GM19463 (cell line): ENCODE results near the gene CDKL2.

Experiments
- ATAC-seq: cut with Tn5 transposase; IDR thresholded peaks from one replicate; pipeline ENCODE4 v1.9.1; 2021; ENCODE audit warnings: mild to moderate bottlenecking, moderate library complexity; ENCODE audit not compliant: unreplicated experiment

CDKL2 gene

DNA sequence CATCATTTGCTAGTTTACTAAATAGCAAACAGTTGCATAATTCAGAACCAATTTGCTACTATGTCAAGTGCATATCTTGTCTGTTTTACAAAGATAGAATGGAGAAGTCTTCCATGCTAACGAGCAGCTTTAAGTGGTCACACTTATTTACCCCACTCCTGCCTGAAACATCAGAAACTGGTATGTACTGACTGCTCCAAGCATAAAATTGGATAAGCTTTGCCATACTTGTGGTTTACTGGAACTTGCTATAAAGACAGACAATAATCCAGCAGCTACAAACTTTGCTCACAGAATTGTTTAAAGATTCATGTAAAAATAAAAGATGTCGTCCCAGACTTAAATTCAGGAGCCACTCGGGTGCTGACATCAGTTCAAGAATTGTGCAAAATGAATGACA, 13.3 kb upstream of the CDKL2 start:
- ATAC-seq: no peak

- ATAC-seq: no peak
Measured at GRCh38 chr4:75639124-75639695, 8.9 kb upstream of the CDKL2 start.

DNA sequence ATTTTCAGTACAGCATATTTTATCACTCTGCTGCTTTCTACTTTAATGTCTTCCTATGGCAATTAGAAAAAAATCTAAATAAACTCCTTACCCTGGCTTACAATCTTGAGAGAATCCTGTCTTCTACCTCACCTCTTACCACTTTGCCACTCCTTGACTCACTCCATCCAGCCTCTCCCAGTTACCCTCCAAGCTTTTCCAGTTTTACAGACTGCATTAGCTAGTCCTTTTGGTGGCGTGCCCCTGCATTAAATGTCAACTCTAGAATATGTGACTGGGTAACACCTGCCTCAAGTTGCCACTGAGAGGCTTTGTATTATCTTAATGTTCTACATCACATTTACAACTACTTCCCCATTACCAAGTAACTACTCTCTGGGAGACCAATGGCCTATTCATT, 7.5 kb upstream of the CDKL2 start:
- no peak for ATAC-seq

GRCh38 chr4:75637176-75637575, 6.8 kb upstream of the CDKL2 start:
- no peak for ATAC-seq

DNA sequence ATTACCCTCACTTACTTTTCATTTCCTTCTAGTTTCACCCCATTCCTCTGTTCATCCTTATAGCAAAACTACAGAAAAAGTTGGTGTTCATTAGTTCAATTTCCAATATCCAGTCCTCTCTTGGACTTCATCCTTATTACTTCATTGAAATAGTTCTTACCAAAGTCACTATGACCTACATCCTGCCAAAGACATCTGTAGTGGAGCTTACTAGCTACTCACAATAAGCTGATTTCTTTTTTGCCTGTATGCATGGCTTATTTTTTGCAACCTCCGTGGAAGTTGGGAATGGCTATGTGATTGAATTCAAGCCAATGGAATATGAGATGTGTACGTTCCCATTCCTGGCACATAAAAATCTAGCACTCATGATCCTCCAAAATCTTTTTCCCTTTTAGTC, 4.6 kb upstream of the CDKL2 start:
- no peak for ATAC-seq

GRCh38 chr4:75634281-75634680, 4.0 kb upstream of the CDKL2 start:
- no peak for ATAC-seq

DNA sequence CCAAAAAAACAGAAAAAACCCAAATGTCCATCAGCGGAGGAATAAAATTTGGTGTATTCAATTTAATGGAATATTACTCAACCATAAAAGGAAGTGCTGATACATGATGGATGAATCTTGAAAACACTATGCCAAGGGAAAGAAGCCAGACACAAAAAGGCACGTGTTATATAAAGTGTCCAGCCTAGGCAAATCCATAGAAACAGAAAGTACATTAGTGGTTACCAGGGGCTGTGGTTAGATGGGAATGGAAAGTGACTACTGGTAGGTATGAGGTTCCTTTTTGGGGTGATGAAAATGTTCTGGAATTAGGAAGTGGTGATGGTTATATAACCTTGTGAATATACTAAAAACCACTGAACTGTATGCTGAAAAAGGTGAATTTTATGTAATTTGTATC, 3.5 kb upstream of the CDKL2 start:
- no peak for ATAC-seq

GRCh38 chr4:75630937-75631329, 605 bp upstream of the CDKL2 start:
- no peak for ATAC-seq

- ATAC-seq: no peak
Measured at GRCh38 chr4:75629239-75629638, 1.1 kb downstream of the CDKL2 start.

DNA sequence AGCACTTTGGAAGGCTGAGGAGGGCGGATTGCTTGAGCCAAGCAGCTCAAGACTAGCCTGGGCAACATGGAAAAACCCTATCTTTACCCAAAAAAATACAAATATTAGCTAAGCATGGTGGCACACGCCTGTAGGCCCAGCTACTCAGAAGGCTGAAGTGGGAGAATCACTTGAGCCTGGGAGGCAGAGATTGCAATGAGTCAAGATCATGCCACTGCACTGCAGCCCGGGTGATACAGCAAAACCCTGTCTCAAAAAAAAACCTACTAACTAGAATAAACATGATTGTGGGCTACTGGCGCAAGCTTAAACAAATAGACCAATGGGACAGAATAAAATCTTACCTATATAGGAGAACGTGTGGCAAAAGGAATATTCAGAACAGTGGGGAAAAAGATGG, 7.3 kb downstream of the CDKL2 start:
- no peak for ATAC-seq

GRCh38 chr4:75621715-75622114, 8.6 kb downstream of the CDKL2 start:
- no peak for ATAC-seq

DNA sequence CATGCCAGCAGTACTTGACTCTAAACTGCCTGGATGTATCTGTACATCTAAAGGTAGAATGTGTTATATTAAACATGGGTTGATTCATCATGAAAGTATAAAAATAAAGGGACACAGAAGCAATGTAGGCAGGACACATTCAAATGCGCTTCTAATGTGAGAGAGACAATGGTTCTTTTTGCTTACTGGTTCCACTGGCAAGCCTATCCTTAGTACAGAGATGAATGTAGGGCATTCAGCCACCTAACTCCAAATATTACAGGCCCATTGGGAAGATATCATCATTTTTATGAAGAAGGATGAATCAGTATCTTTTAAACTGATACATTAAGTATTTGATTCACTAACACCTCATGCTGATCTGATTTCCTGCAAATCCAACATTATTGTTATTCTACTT, 18.0 kb downstream of the CDKL2 start:
- ATAC-seq: no peak

DNA sequence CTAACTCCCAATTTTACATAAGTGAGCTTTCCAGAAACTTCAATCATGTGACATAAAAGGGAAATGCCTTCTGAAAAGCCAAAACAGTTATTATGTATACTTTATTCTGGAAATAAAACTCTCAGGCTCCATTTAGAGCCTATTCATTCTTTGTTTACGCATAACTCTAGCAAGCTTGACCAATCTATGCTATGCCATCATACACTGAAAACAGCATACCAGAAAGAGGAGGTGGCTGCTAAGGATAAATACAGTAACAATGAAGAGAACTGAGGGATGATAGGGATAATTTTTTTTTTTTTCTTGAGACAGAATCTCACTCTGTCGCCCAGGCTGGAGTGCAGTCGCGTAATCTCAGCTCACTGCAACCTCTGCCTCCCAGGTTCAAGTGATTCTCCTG, 24.4 kb downstream of the CDKL2 start:
- no peak for ATAC-seq

DNA sequence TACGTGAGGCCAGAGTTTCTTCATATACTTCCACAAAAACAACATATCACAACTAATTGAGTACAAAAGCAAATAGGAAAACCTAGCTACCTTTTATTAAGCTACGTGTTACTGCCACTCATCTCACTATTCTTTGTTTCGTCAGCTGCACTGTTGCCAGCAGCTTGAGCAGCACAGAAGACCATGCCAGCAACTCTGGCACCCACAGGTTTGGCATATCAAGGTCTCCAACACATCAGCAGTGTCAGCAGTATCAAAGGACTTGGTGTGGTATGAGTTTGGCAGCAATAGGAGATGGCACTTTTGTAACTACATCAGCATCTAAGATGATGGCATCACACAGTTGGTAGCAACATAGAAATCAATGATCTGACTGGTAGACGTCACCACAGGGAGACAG, 30.7 kb downstream of the CDKL2 start:
- no peak for ATAC-seq

DNA sequence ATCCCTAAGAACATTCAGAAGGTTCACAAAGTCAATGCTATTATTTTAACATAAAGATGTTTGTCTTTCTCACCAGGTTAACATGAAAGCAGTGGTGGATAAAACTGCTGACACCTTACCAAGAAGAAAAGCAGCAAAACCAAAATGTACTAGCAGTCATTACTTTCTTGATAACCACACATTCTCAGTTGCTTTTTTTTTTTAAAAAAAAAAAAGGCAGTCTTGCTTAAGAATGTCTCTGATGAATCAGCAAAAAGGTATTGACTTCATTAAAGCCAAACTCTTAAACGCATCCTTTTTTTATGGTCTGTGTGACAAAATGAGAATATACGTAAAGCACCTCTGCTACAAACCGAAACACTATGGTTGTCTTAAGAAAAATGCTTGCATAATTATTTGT, 31.9 kb downstream of the CDKL2 start:
- ATAC-seq: no peak

GRCh38 chr4:75596061-75596460, 34.3 kb downstream of the CDKL2 start:
- no peak for ATAC-seq

DNA sequence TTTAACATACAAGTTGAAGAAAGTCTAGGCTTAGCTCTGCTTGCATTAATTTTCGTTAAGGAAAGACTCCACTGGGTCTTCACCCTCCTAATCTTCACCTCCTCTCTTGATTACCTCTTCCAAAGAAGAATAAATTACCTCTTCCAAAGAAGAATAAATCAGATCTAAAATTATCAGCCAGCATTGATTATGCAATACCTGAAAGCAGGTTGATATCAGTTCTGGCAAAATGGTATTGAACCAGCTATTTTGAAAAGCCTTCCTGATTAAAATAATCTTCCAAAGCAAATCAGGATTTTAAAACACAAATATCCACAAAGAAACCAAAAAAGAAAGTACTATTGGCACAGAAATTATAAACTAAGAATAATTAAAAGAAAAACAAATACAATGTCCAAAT, 36.9 kb downstream of the CDKL2 start:
- ATAC-seq: no peak

DNA sequence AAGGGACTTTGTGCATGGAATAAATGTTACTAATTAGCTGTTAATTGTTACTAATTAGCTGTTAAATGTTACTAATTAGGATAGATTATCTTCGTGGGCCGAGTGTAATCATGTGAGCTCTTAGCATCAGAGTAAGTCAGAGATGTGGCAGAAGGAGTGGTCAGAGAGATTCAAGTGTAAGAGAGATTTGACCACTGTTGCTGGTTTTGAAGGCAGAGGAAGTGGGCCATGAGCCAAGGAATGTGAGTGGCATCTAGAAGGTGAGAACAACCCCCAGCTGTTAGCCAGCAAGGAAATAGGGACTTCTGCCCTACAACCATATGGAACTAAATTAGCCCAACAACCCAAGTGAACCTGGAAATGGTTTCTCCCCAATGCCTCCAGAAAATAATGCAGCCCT, 46.3 kb downstream of the CDKL2 start:
- ATAC-seq: no peak

DNA sequence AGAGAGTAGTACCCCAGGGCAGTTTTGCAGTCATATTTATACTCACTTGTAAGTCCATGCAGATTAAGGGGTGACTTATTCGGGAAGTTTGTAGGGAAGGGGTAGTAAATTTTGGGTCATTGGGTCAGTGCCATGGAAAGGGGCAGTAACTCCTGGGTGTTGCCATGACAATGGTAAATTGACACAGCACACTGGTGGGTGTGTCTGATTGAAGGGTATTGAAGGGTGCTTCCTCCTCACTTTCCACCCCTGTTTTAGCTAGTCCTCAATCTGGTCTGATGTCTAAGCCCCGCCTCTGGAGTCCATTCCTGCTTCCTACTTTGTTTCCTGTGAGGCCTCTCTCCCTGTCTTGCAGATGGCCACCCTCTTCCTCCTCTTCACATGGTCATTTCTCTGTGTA, 62.6 kb downstream of the CDKL2 start:
- no peak for ATAC-seq

DNA sequence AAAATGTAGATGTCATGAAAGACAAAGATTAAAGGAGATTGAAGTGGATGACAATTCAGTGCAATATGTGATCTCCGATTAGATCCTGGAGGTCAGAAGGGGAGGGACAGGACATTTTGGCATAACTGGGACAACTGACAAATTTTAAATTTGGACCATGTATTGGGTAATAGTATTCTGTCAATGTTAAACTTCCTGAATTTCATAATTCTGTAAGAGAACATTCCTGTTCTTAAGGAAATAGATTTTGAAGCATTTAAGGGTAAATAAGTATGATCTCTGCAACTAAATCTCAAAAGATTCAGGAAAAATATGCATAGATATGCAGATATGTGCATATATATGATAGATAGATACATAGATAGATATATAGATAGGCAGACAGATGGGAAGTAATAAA, 63.4 kb downstream of the CDKL2 start:
- ATAC-seq: no peak

DNA sequence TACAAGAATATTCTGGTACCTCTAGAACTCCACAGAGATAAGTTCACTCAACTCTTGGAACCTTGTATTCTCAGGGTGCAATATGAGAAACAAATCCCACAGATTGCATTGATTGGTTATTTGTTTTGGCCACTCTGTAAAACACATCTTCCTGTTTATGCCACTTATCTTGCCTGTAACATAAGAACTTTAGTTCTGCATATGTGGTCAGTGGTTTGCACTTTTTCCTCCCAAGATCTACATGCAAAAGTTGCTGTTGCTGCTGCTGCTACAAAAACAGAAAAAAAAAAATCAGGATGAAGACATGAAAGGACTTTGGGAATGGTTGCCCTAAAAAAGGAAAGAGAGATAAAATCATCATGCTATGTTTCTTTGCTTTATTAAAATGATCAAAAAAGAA, 64.8 kb downstream of the CDKL2 start:
- no peak for ATAC-seq

DNA sequence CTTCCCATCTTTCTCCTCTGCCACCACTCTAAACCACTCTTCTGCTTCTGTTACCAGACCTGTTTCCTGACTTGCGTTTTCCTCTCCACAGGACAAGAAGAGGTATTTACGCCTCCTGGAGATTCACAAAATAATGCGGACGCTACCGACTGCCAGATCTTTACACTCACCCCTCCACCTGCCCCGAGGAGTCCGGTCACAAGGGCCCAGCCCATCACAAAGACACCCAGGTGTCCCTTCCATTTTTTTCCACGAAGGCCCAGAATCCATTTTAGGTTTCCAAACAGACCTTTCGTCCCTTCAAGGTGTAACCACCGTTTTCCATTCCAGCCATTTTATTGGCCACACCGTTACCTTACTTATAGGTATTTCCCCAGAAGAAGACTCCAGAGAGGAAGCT, 66.3 kb downstream of the CDKL2 start:
- no peak for ATAC-seq

DNA sequence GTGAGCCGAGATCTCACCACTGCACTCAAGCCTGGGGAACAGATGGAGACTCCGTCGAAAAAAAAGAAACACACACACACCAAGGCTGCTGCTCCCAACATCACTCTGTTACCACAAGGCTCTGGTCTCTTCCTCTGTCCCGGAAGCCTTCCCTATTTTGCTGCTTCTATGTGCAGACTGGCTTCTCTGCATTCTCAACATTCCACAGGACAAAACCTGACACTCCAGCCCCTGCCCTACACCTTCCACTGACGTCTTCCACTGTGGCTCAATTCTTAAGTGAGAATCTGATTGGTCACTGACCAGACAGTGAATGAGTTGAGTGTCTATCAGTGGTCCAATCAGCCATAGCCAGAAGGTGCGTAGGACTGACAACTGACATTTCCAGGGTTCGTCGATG, 68.5 kb downstream of the CDKL2 start:
- no peak for ATAC-seq

GRCh38 chr4:75557696-75558095, 72.6 kb downstream of the CDKL2 start:
- no peak for ATAC-seq
